HG03280 (cell line): ENCODE measurements around the gene AIP.

Experiments
- ATAC-seq: cut with Tn5 transposase; IDR thresholded peaks from one replicate; pipeline ENCODE4 v1.9.1; 2021; ENCODE audit warnings: mild to moderate bottlenecking, moderate library complexity; ENCODE audit not compliant: unreplicated experiment

Gene AIP

GRCh38 chr11:67525275-67525976 is 42.6 kb downstream of the AIP start:
- ATAC-seq: no peak

- ATAC-seq: no peak
Observed at GRCh38 chr11:67528376-67528775, 45.5 kb downstream of the AIP start.

DNA sequence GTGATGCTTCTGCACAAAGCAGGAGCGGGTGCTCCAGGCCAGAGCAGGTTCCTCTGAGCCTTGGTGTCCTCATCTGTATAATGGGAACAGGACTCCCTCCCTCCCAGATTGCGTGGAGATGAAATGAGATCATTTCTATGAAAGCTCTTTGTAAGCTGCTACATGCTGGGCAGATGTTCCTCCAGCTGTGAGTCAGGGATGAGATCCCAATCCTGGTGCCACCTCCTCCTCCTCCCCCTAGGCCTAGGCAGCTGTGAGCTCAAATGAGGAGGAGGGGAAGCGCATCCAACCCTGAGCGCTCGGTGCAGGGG is 47.4 kb downstream of the AIP start:
- no peak for ATAC-seq

- ATAC-seq: no peak
Observed at GRCh38 chr11:67532889-67533288, 50.1 kb downstream of the AIP start.

GRCh38 chr11:67534070-67534679 is 51.3 kb downstream of the AIP start:
- no peak for ATAC-seq

DNA sequence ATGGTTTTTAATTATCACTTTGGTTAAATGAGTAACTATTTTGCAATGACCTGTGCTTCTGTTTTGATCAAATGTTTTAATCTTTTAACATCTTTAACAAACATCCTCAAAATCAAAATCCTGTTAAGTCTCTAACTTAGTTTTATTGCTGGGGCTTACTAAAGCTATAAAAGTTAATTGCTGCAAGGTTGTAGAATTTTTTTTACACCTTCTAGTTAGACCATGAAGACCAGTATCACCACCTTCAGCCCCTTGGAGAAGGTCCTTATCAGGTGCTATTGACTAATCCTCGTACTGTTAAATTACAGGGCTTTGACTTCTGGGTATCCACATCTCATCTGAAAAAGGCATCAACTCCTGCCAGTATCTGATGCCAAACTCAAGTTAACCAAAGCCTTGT is 52.7 kb downstream of the AIP start:
- ATAC-seq: no peak

DNA sequence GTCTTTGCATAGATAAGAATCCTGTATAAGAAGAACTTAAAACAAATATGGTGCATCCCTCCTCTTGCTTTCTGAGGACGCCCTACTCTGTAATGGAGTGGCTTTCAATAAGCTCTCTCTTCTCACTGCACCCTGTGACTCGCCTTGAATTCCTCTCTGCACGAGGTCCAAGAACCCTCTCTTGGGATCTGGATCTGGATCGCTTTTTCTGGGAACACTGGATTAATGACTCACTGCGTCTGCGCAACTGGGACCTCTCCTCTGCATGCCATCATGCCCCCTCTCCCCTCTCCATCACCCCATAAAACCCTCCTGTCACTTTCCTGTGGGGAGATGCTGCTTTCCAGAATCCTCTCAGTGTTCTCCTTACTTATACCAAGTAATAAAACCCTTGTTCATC is 55.5 kb downstream of the AIP start:
- ATAC-seq: no peak

DNA sequence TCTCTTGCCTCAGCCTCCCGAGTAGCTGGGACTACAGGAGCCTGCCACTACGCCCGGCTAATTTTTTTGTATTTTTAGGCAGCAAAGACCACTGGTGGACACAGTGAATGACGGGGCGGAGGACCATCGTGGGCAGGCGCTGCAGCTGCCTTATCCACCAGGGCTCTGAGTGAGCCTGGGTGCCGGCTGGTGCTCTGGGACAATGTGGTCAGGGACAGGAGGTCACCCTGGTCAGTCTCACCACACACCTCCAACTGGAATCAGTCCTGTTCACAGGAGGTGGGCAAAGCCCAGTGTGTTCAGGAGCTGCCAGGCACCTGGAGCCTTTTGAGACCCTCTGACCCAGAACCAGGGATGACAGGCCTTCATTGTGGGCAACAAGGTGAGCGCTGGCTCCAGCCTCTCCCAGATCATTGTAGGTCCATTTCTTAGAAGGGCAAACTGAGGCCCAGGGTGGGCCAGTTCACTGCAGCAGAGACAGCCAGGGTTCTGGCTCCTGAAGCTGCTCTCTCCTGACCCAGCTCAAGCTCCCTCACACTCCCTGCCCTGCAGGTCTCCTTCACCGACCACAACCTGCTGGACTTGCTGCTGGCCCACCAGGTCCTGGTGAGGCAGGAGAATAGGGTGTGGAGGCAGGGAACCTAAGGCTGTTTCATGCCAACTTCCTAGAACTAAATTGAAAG is 56.1 kb downstream of the AIP start:
- ATAC-seq: no peak

DNA sequence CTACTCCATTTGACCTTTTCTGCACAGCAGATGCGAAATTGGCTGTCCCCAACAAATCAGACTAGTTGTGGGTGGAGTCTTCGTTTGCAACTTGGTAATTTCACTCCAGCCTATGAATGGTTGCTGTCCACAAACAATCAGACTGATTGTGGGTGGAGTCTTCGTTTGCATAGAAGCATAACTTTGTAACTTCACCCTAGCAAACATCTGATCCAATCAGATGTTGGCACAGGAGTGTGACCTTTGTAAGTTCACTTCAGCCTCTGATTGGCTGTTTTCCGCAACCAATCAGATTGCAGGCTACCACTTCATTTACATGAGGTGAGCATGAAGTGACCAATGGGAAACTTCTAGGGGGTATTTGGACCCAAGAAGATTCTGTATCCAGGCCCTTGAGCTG is 56.7 kb downstream of the AIP start:
- ATAC-seq: no peak
